T-helper 9 cell (primary cell): ENCODE results near the gene ANP32D.
"Not testable (repeated sequence)": the region's sequence is repeated elsewhere in the genome, so short reads cannot be mapped to it uniquely, and the experiment has no call there.

ENCODE experiments used
- DNase-seq: peaks from one replicate; pipeline ENCODE4 v3.0.0-alpha.2; 2020

ANP32D gene

GRCh38 chr12:48508987-48509386 lies 36.6 kb downstream of the ANP32D start:
- DNase-seq = no peak

GRCh38 chr12:48510111-48510510 lies 37.8 kb downstream of the ANP32D start:
- no peak for DNase-seq

- no peak for DNase-seq
Observed at GRCh38 chr12:48512855-48513254, 40.5 kb downstream of the ANP32D start.

- no peak for DNase-seq
Observed at GRCh38 chr12:48514728-48515127, 42.4 kb downstream of the ANP32D start.

GRCh38 chr12:48520381-48520780 lies 48.0 kb downstream of the ANP32D start:
- not testable (repeated sequence) for DNase-seq
